Measurements from ENCODE around the gene SLC66A1.

Gene SLC66A1

DNA sequence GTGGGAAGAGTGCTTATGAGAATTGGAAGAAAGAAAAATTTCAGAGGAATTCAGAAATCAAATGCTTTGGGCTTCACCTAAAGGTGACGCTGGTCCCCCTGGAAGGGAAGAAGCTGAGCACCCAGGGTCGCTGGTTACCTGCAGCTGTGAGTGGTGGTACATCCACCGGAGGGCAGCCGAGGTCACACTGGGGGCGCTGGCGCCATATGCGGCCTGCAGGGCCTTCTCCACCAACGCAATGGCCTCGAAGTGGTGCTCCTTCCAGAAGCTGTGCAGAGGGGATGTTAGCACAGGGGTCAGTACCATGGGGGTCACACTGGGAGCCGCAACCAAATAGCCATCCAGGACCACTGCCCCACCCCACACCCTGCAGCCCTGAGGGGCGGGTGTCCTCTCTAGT is 6.2 kb upstream of the SLC66A1 start:
- no peaks in the 10 kb centered on the region; the same call in none of the 2 replicates for H3K36me3 ChIP-seq (replicated peaks; ENCODE audit: insufficient read depth, low read length)

DNA sequence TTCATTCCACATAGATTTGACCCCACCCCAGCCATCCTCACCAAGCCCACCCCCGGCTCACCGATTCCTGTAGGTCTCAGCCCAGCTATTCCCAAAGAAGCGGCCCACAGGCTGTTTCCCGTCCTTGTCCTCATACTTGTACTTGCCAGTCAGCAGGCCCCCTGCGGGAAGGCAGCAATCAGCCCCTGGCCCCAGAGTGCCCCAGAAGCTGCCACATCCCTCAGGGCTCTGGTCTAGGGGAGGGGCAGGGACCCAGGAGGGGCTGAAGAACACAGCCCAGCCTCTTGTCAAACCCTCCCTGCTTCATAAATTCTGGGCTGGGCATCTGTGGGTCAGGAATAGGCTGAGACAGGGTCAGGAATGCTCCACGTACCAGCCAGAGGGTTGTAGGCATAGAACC is 5.2 kb upstream of the SLC66A1 start:
- H3K4me1 ChIP-seq (ENCODE audit: low read length) = peaks cover 10% of the 10 kb centered on the region; the same call in 1 of the 2 replicates
- no peak overlapping the region for H3K4me3 ChIP-seq (ENCODE audit: low read length)
- no peak for TF ChIP-seq EZH2 (optimal IDR thresholded peaks at IDR 0.05; ENCODE audit: low read depth, low read length)
- no peak for TF ChIP-seq EZH2phosphoT487 (IDR thresholded peaks at IDR 0.05; ENCODE audit: low read length)
- no peak for TF ChIP-seq CTCF (IDR thresholded peaks at IDR 0.05; ENCODE audit: low read length)
- no peaks in the 10 kb centered on the region for H3K9me3 ChIP-seq (replicated peaks; ENCODE audit: insufficient read depth, low read length)
- no peak overlapping the region for H3K4me2 ChIP-seq (ENCODE audit: low read depth, low read length)
- no peaks in the 10 kb centered on the region; the same call in none of the 2 replicates for H3K36me3 ChIP-seq (replicated peaks; ENCODE audit: insufficient read depth, low read length)
- DNase-seq = no peak
- no peak overlapping the region for H3K27ac ChIP-seq (ENCODE audit: low read length)
- H3K9me2 ChIP-seq (replicated peaks; ENCODE audit: insufficient read depth, low read length) = no peaks in the 10 kb centered on the region
- no peaks in the 10 kb centered on the region for H4K20me1 ChIP-seq (ENCODE audit: insufficient read depth, low read length)
- H3K9ac ChIP-seq (ENCODE audit: low read length) = no peak overlapping the region
- no peaks in the 10 kb centered on the region for H3F3A ChIP-seq (ENCODE audit: insufficient read depth, low read length)
- no peak overlapping the region for H2AFZ ChIP-seq (ENCODE audit: low read length)
- peaks cover 13% of the 10 kb centered on the region for H3K79me2 ChIP-seq (ENCODE audit: low read length)
- H3K27me3 ChIP-seq (replicated peaks; ENCODE audit: insufficient read depth, low read length) = no peaks in the 10 kb centered on the region

More for the DNA sequence above, 6.2 kb upstream of the SLC66A1 start:
- H3K4me1 ChIP-seq (ENCODE audit: low read length) = peaks cover 4% of the 10 kb centered on the region; the same call in 1 of the 2 replicates
- H3K27ac ChIP-seq (ENCODE audit: low read length) = no peak overlapping the region
- H3K4me3 ChIP-seq (ENCODE audit: low read length) = no peak overlapping the region
- no peak for DNase-seq
- H2AFZ ChIP-seq (ENCODE audit: low read length) = no peak overlapping the region
- TF ChIP-seq CTCF (IDR thresholded peaks at IDR 0.05; ENCODE audit: low read length) = no peak
- no peak for TF ChIP-seq EZH2phosphoT487 (IDR thresholded peaks at IDR 0.05; ENCODE audit: low read length)
- no peak for TF ChIP-seq EZH2 (optimal IDR thresholded peaks at IDR 0.05; ENCODE audit: low read depth, low read length)
- no peaks in the 10 kb centered on the region for H3K27me3 ChIP-seq (replicated peaks; ENCODE audit: insufficient read depth, low read length)
- no peaks in the 10 kb centered on the region for H3K9me3 ChIP-seq (replicated peaks; ENCODE audit: insufficient read depth, low read length)
- H3K9me2 ChIP-seq (replicated peaks; ENCODE audit: insufficient read depth, low read length) = no peaks in the 10 kb centered on the region
- no peaks in the 10 kb centered on the region for H4K20me1 ChIP-seq (ENCODE audit: insufficient read depth, low read length)
- H3K9ac ChIP-seq (ENCODE audit: low read length) = no peak overlapping the region
- H3K79me2 ChIP-seq (ENCODE audit: low read length) = peaks cover 4% of the 10 kb centered on the region
- no peak overlapping the region for H3K4me2 ChIP-seq (ENCODE audit: low read depth, low read length)
- H3F3A ChIP-seq (ENCODE audit: insufficient read depth, low read length) = no peaks in the 10 kb centered on the region

DNA sequence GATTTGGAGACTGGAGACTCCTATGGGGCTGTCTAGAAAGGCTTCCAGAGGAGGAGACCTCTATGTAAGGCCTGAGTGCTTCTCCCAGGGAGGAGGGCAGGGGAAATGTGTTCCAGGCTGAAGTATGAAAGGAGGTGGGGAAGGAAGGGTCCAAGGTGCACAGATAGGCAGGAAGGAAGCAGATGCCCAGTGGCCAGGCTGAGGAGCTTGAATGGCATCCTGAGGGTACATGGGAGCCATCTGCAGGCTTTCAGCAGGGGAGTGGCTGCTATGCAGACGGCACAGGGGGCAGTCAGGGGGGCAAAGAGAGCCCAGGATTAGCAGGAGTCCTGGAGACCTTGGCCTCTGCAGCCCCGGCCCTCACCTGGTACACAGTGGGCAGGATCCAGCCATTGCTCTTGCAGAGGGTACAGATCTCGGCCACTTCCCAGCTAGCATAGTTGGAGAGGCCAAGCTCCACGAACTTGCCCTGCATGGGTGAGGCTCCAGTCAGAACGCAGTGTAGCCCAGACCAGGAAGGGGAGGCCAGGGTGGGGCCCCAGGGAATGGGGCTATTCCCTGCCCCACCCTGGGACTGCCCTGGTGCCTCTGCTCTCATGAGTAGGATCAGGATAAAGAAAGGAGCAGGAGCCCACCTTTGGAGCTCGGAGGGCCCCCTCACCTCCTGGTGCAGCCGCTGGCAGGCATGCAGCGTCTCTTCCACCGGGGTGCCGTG is 4.2 kb upstream of the SLC66A1 start:
- H2AFZ ChIP-seq (ENCODE audit: low read length) = no peak overlapping the region
- no peaks in the 10 kb centered on the region; the same call in none of the 2 replicates for H3K36me3 ChIP-seq (replicated peaks; ENCODE audit: insufficient read depth, low read length)
- H3K4me3 ChIP-seq (ENCODE audit: low read length) = no peak overlapping the region
- H3K9me2 ChIP-seq (replicated peaks; ENCODE audit: insufficient read depth, low read length) = no peaks in the 10 kb centered on the region
- peaks cover 13% of the 10 kb centered on the region for H3K79me2 ChIP-seq (ENCODE audit: low read length)
- H3K4me2 ChIP-seq (ENCODE audit: low read depth, low read length) = no peak overlapping the region
- H3K27me3 ChIP-seq (replicated peaks; ENCODE audit: insufficient read depth, low read length) = no peaks in the 10 kb centered on the region
- no peaks in the 10 kb centered on the region for H4K20me1 ChIP-seq (ENCODE audit: insufficient read depth, low read length)
- TF ChIP-seq CTCF (IDR thresholded peaks at IDR 0.05; ENCODE audit: low read length) = no peak
- no peak for TF ChIP-seq EZH2phosphoT487 (IDR thresholded peaks at IDR 0.05; ENCODE audit: low read length)
- TF ChIP-seq EZH2 (optimal IDR thresholded peaks at IDR 0.05; ENCODE audit: low read depth, low read length) = no peak
- no peak overlapping the region for H3K9ac ChIP-seq (ENCODE audit: low read length)
- H3K27ac ChIP-seq (ENCODE audit: low read length) = no peak overlapping the region
- H3K9me3 ChIP-seq (replicated peaks; ENCODE audit: insufficient read depth, low read length) = no peaks in the 10 kb centered on the region
- H3F3A ChIP-seq (ENCODE audit: insufficient read depth, low read length) = no peaks in the 10 kb centered on the region
- peaks cover 10% of the 10 kb centered on the region; the same call in 1 of the 2 replicates for H3K4me1 ChIP-seq (ENCODE audit: low read length)
- no peak for DNase-seq

Data from MM.1S (cell line).